ENCODE measurements around the gene CARHSP1.

The CARHSP1 gene

GRCh38 chr16:8898660-8899318, 30.0 kb upstream of the CARHSP1 start:
- Histone ChIP-seq H3K27me3 (ENCODE audit: control insufficient read depth in 1 of 2, insufficient read depth in 1 of 2, low read length in 2 of 2) (no peaks in the 10 kb centered on the region), H3K18ac (ENCODE audit: low read depth in 1 of 2, low read length in 2 of 2) (no peak overlapping the region), H2BK12ac (ENCODE audit: low read length in 2 of 2) (no peak overlapping the region), H3K14ac (ENCODE audit: low read length in 2 of 2) (no peak overlapping the region), H2BK120ac (ENCODE audit: low read depth, low read length) (no peak overlapping the region), H4K91ac (ENCODE audit: low read length) (no peak overlapping the region), H3K9ac (ENCODE audit: low read length) (no peak overlapping the region), H2AK5ac (ENCODE audit: low read length, severe bottlenecking) (no peak overlapping the region), H4K8ac (ENCODE audit: low read length) (no peak overlapping the region), H3K79me1 (replicated peaks; ENCODE audit: low read length, poor library complexity, severe bottlenecking) (peaks cover 30% of the 10 kb centered on the region), H3K36me3 (ENCODE audit: control insufficient read depth in 1 of 2, insufficient read depth in 2 of 2, low read depth in 1 of 2, low read length in 2 of 2) (peaks cover 53 to 96% of the 10 kb centered on the region in 2 experiments), H3K9me3 (ENCODE audit: control insufficient read depth, low read length) (no peaks in the 10 kb centered on the region), H3K4me1 (ENCODE audit: control insufficient read depth, insufficient read depth, low read depth, low read length) (no peaks in the 10 kb centered on the region), H3K27ac (ENCODE audit: low read length, poor library complexity, severe bottlenecking) (no peak overlapping the region), H2AFZ (ENCODE audit: low read depth, low read length) (no peak overlapping the region), H3K4ac (ENCODE audit: low read depth in 1 of 2, low read length in 2 of 2) (no peak overlapping the region), H2BK15ac (ENCODE audit: low read depth, poor library complexity, severe bottlenecking) (no peak overlapping the region), H3K4me2 (ENCODE audit: low read length, poor library complexity, severe bottlenecking) (no peak overlapping the region), H3K4me3 (ENCODE audit: insufficient read depth in 1 of 2, low read depth in 1 of 2, low read length in 2 of 2) (no peak overlapping the region), H3K23ac (ENCODE audit: low read length in 2 of 2) (no peak overlapping the region), H2BK5ac (ENCODE audit: low read depth, low read length, poor library complexity, severe bottlenecking) (no peak overlapping the region)
- WGBS: 98% methylated on average over 3 of the region's 3 CpGs
- DNase-seq: no peak

- H2AK5ac ChIP-seq (ENCODE audit: low read length, severe bottlenecking): no peak overlapping the region
Measured at GRCh38 chr16:8894736-8895334, 26.0 kb upstream of the CARHSP1 start.

GRCh38 chr16:8893976-8894690, 25.3 kb upstream of the CARHSP1 start:
- WGBS: 91% methylated on average over 14 of the region's 14 CpGs
- Histone ChIP-seq H2BK5ac (ENCODE audit: low read depth, low read length, poor library complexity, severe bottlenecking) (no peak overlapping the region), H4K91ac (ENCODE audit: low read length) (no peak overlapping the region), H3K27ac (ENCODE audit: low read length, poor library complexity, severe bottlenecking) (no peak overlapping the region), H3K14ac (ENCODE audit: low read length in 2 of 2) (no peak overlapping the region), H3K23ac (ENCODE audit: low read length in 2 of 2) (no peak overlapping the region), H3K4me3 (ENCODE audit: insufficient read depth in 1 of 2, low read depth in 1 of 2, low read length in 2 of 2) (no peak overlapping the region), H2BK12ac (ENCODE audit: low read length in 2 of 2) (no peak overlapping the region), H3K9me3 (ENCODE audit: control insufficient read depth, low read length) (no peaks in the 10 kb centered on the region), H3K9ac (ENCODE audit: low read length) (no peak overlapping the region), H3K79me1 (replicated peaks; ENCODE audit: low read length, poor library complexity, severe bottlenecking) (peaks cover 26% of the 10 kb centered on the region), H2BK120ac (ENCODE audit: low read depth, low read length) (no peak overlapping the region), H4K8ac (ENCODE audit: low read length) (no peak overlapping the region), H3K27me3 (ENCODE audit: control insufficient read depth in 1 of 2, insufficient read depth in 1 of 2, low read length in 2 of 2) (no peaks in the 10 kb centered on the region), H2BK15ac (ENCODE audit: low read depth, poor library complexity, severe bottlenecking) (no peak overlapping the region), H3K4me2 (ENCODE audit: low read length, poor library complexity, severe bottlenecking) (no peak overlapping the region), H3K36me3 (ENCODE audit: control insufficient read depth in 1 of 2, insufficient read depth in 2 of 2, low read depth in 1 of 2, low read length in 2 of 2) (peaks cover 67 to 97% of the 10 kb centered on the region in 2 experiments), H2AK5ac (ENCODE audit: low read length, severe bottlenecking) (no peak overlapping the region), H3K18ac (ENCODE audit: low read depth in 1 of 2, low read length in 2 of 2) (no peak overlapping the region), H3K4ac (ENCODE audit: low read depth in 1 of 2, low read length in 2 of 2) (no peak overlapping the region), H3K4me1 (ENCODE audit: control insufficient read depth, insufficient read depth, low read depth, low read length) (peaks cover 7% of the 10 kb centered on the region), H2AFZ (ENCODE audit: low read depth, low read length) (no peak overlapping the region)
- DNase-seq: no peak

More at GRCh38 chr16:8894736-8895334, 26.0 kb upstream of the CARHSP1 start:
- H2BK12ac ChIP-seq (ENCODE audit: low read length in 2 of 2): no peak overlapping the region
- 98% methylated on average over 21 of the region's 21 CpGs for WGBS
- H3K14ac ChIP-seq (ENCODE audit: low read length in 2 of 2): no peak overlapping the region
- H4K91ac ChIP-seq (ENCODE audit: low read length): no peak overlapping the region
- peak overlapping the region in 1 of 2 experiments; percentile 10 for H3K4ac ChIP-seq (ENCODE audit: low read depth in 1 of 2, low read length in 2 of 2)
- H3K27me3 ChIP-seq (ENCODE audit: control insufficient read depth in 1 of 2, insufficient read depth in 1 of 2, low read length in 2 of 2): no peaks in the 10 kb centered on the region
- H2BK5ac ChIP-seq (ENCODE audit: low read depth, low read length, poor library complexity, severe bottlenecking): no peak overlapping the region
- H2BK120ac ChIP-seq (ENCODE audit: low read depth, low read length): no peak overlapping the region
- H3K4me1 ChIP-seq (ENCODE audit: control insufficient read depth, insufficient read depth, low read depth, low read length): peaks cover 7% of the 10 kb centered on the region
- no peak overlapping the region for H2BK15ac ChIP-seq (ENCODE audit: low read depth, poor library complexity, severe bottlenecking)
- peak overlapping the region; percentile 15 for H4K8ac ChIP-seq (ENCODE audit: low read length)
- no peak overlapping the region for H3K27ac ChIP-seq (ENCODE audit: low read length, poor library complexity, severe bottlenecking)
- no peak for DNase-seq
- H3K9ac ChIP-seq (ENCODE audit: low read length): no peak overlapping the region
- peaks cover 25% of the 10 kb centered on the region for H3K79me1 ChIP-seq (replicated peaks; ENCODE audit: low read length, poor library complexity, severe bottlenecking)
- H3K18ac ChIP-seq (ENCODE audit: low read depth in 1 of 2, low read length in 2 of 2): no peak overlapping the region
- H3K9me3 ChIP-seq (ENCODE audit: control insufficient read depth, low read length): no peaks in the 10 kb centered on the region
- H2AFZ ChIP-seq (ENCODE audit: low read depth, low read length): no peak overlapping the region
- H3K4me3 ChIP-seq (ENCODE audit: insufficient read depth in 1 of 2, low read depth in 1 of 2, low read length in 2 of 2): no peak overlapping the region
- no peak overlapping the region for H3K4me2 ChIP-seq (ENCODE audit: low read length, poor library complexity, severe bottlenecking)
- H3K36me3 ChIP-seq (ENCODE audit: control insufficient read depth in 1 of 2, insufficient read depth in 2 of 2, low read depth in 1 of 2, low read length in 2 of 2): peaks cover 63 to 98% of the 10 kb centered on the region in 2 experiments
- H3K23ac ChIP-seq (ENCODE audit: low read length in 2 of 2): no peak overlapping the region

- Histone ChIP-seq H3K18ac (ENCODE audit: low read depth in 1 of 2, low read length in 2 of 2) (no peak overlapping the region), H2BK15ac (ENCODE audit: low read depth, poor library complexity, severe bottlenecking) (no peak overlapping the region), H2AFZ (ENCODE audit: low read depth, low read length) (no peak overlapping the region), H3K36me3 (ENCODE audit: control insufficient read depth in 1 of 2, insufficient read depth in 2 of 2, low read depth in 1 of 2, low read length in 2 of 2) (peaks cover 65 to 90% of the 10 kb centered on the region in 2 experiments), H3K4me1 (ENCODE audit: control insufficient read depth, insufficient read depth, low read depth, low read length) (peaks cover 7% of the 10 kb centered on the region), H3K27me3 (ENCODE audit: control insufficient read depth in 1 of 2, insufficient read depth in 1 of 2, low read length in 2 of 2) (no peaks in the 10 kb centered on the region), H2AK5ac (ENCODE audit: low read length, severe bottlenecking) (no peak overlapping the region), H3K4me2 (ENCODE audit: low read length, poor library complexity, severe bottlenecking) (no peak overlapping the region), H2BK120ac (ENCODE audit: low read depth, low read length) (no peak overlapping the region), H3K4ac (ENCODE audit: low read depth in 1 of 2, low read length in 2 of 2) (no peak overlapping the region), H3K9ac (ENCODE audit: low read length) (no peak overlapping the region), H3K14ac (ENCODE audit: low read length in 2 of 2) (no peak overlapping the region), H4K8ac (ENCODE audit: low read length) (no peak overlapping the region), H3K79me1 (replicated peaks; ENCODE audit: low read length, poor library complexity, severe bottlenecking) (peaks cover 25% of the 10 kb centered on the region), H3K23ac (ENCODE audit: low read length in 2 of 2) (no peak overlapping the region), H4K91ac (ENCODE audit: low read length) (no peak overlapping the region), H3K27ac (ENCODE audit: low read length, poor library complexity, severe bottlenecking) (no peak overlapping the region), H2BK5ac (ENCODE audit: low read depth, low read length, poor library complexity, severe bottlenecking) (no peak overlapping the region), H3K4me3 (ENCODE audit: insufficient read depth in 1 of 2, low read depth in 1 of 2, low read length in 2 of 2) (no peak overlapping the region), H3K9me3 (ENCODE audit: control insufficient read depth, low read length) (no peaks in the 10 kb centered on the region), H2BK12ac (ENCODE audit: low read length in 2 of 2) (no peak overlapping the region)
- WGBS: 94% methylated on average over 9 of the region's 9 CpGs
- DNase-seq: no peak
Measured at GRCh38 chr16:8893426-8893825, 24.6 kb upstream of the CARHSP1 start.

Data from mesenchymal stem cell (in vitro differentiated cells and primary cell).